Pulmonary artery endothelial cell (primary cell): Measurements from ENCODE around the gene KPNA3. TPM values are rescaled to one million over a fixed set of nuclear protein-coding genes. Genes with fewer than 3 reads are reported as not detected.
"Not testable (repeated sequence)": the region's sequence is repeated elsewhere in the genome, so short reads cannot be mapped to it uniquely, and the experiment has no call there.

Experiments
- DNase-seq: peaks from one replicate; pipeline ENCODE4 v3.0.0-alpha.2; 2011; ENCODE audit warnings: low read depth, low spot score
- total RNA-seq: library from RNA; depleted of rRNA; stranded (reverse); fragments of >200 nt; gene quantifications from 2 replicates; pipeline ENCODE4 v1.2.3, GENCODE V29; 2014

Gene KPNA3
- total RNA-seq, 1 donor from 2014 or later: 45.6 TPM

DNA sequence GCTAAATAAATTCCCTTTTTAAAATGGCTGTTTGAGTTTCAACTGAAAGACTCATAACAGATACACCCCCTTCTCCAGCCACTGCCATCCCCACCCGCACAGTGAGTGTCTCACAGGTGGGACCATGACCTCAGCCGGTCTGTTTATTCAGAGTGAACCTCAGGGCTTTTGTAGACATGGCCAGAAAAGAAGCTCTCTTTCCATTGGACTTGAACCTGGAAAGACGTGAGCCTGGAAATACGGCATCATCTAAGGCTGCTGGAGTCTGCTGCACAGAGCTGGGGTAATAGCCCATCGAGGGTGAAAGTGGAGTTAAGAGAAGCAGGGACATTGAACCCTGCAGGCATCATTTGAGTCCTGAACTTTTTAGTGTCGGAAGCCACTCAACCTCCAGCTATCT, 15.2 kb upstream of the KPNA3 start:
- DNase-seq: no peak

DNA sequence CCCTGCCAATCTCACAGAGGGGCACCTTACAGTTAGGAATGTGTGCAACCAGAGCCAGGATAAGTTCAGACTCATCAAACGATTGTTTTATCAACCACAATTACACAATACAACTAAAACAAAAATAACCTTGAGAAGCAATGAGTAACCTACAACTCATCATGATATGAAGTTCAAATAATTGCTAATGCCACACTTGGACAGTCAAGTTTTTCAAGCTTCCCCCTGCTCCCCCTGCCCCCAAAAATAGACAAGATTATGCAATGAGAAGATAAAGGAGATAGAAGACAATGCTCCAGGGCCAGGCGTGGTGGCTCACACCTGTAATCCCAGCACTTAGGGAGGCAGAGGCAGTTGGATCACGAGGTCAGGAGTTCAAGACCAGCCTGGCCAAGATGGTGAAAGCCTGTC, 13.6 kb upstream of the KPNA3 start:
- DNase-seq: no peak

DNA sequence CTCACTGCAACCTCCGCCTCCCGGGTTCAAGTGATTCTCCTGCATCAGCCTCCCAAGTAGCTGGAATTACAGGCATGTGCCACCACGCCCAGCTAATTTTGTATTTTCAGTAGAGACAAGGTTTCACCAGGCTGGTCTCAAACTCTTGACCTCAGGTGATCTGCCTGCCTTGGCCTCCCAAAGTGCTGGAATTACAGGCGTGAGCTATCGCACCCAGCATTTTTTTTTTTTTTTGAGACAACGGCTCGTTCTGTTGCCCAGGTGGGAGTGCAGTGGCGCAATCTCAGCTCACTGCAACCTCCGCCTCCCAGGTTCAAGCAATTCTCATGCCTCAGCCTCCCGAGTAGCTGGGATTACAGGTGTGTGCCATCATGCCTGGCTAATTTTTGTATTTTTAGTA, 10.6 kb upstream of the KPNA3 start:
- not testable (repeated sequence) for DNase-seq

GRCh38 chr13:49802426-49802825, 9.9 kb upstream of the KPNA3 start:
- DNase-seq: no peak

- DNase-seq: no peak
These were observed 552 bp downstream of the KPNA3 start for GRCh38 chr13:49791711-49792549.

DNA sequence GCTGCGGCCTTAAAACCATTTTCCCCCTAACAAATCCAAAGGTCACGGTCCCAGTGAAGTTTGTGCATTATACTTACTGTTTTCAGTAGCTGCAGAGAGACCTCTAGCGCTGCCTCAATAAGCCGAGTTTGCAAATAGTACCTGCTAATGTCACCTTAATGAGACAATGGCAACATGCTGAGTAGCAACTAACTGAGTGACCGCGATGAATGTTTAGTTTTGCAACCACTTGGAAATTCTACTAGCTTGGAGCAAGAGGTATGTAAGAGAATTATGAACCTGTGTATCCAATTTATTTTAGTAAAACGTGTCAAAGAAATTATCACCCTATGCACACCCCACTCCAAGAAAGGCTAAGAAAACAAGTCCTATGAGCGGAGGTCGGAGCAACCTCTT, 1.2 kb downstream of the KPNA3 start:
- no peak for DNase-seq

DNA sequence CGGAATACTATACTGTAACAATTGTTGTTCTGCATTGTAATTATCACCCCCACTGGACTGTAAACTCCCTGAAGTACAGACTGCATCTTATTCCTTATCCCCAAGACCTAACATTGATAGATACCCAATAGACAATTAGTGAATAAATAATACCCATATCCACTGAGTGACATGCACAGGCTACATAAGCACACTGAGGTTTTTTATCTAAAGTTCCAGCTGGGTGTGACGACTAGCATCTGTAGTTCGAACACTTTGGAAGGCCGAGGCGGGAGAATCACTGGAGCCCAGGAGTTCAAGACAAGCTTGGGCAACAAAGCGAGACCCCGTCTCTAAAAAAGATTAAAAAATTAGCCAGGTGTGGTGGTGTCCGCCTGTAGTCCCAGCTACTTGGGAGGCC, 2.5 kb downstream of the KPNA3 start:
- DNase-seq: no peak

DNA sequence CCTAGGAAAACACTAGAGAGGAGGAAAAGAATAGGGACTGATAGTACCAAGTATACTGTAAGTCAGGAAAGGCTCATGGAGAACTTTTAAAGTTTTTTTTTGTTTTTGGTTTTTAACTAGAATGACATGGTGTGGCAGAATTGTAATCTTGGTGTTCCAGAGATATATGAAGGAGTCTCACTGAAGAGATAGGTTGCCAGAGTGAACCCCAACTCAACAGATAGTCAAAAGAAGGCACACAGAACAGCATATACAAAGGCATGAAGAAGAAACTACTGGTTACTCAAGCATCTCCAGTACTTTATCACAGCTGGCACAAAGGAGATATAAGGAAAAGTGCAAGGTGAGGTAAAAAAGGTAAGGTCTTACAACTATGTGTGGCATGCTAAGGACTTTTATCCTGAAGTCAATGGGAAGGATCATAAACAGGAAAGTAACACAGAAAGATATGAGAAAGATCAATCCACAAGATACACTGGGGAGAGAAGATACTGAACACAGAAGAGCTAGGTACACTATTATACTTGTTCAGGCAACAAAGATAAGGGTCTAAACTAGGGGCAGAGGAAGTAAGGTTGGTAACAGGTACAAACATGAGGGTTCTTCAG, 6.0 kb downstream of the KPNA3 start:
- no peak for DNase-seq

GRCh38 chr13:49784886-49785570, 7.5 kb downstream of the KPNA3 start:
- no peak for DNase-seq

- DNase-seq: no peak
These were observed 8.6 kb downstream of the KPNA3 start for GRCh38 chr13:49783865-49784264.

- DNase-seq: no peak
These were observed 9.7 kb downstream of the KPNA3 start for GRCh38 chr13:49782784-49783183.

DNA sequence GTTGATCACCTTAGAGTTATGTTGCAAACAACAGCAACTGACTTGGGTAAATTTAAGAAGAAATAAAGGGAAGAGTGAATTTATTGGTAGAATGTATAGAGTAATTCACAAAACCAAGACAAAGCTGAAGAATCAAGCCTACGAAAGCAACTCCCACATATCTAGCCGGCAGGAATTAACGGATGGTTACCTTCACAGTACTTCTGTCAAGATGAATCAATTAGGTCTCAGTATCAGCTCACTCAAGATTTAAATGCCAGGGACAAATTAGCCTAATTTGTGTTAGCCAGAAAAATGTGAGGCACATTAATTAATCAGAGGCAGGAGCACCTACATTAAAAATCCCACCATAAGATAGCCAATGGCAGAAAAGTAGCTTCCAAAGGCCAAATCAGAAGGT, 10.7 kb downstream of the KPNA3 start:
- no peak for DNase-seq

- DNase-seq: no peak
These were observed 12.8 kb downstream of the KPNA3 start for GRCh38 chr13:49779721-49780120.

DNA sequence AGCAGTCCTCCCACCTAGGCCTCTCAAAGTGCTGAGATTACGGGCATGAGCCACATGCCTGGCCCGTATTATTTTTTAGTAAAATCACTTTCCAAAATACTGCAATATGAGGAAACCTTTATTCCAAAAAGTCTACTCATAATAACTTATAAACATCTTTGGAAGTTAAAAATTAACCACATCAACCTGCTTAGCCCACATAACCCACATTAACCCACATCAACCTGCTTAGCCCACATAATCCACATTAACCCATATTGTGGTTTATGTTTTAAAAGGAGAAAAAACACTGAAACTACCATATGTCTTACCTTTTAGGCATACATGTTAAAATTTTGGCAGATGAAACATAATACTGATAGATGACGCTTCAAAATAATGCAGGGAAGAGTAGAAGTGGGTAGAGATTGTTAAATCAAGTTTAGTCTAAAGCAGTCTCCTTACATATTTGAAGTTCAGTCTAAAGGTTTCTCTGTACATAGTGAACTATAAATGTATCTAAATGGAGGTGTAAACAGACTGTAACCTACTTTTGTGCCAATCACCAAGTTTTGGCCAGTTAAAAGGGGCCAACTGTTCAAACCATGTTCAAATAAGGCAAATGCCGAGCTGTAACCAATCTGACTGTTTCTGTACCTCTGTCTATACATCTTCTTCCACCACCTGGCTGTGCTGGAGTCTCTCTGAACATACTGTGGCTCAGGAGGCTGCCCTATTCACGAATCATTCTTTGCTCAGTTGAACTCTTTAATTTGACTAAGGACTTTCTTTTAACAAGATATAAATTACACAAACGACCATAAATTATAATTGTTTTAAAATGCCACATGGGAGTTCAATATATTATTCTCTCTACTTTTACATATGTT, 14.5 kb downstream of the KPNA3 start:
- no peak for DNase-seq

GRCh38 chr13:49776871-49777270, 15.6 kb downstream of the KPNA3 start:
- DNase-seq: no peak

DNA sequence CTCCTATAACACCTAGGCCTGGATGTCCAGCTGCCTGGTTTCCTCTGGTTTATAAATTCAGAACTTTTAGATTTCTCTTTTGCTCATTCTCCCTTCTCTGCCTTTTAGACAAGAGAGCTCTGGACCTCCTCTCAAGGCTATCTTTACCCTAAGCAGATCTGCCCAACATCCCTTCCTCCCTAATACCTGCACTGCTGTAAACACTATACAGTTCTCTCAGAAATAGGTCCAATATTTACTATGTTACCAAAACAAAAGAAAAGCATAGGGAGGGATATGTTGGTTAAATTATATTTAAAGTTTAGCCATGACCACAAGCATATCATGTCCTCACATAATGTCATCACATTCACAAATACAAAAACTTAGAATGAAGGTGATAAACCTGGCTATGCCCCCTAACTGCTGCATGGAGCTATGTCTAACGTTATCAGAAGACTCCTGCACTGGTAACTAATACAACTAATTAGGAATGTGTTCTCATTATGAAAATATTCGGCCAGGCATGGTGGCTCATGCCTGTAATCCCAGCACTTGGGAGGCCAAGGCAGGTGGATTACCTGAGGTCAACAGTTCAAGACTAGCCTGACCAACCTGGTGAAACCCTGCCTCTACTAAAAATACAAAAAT, 18.0 kb downstream of the KPNA3 start:
- no peak for DNase-seq

DNA sequence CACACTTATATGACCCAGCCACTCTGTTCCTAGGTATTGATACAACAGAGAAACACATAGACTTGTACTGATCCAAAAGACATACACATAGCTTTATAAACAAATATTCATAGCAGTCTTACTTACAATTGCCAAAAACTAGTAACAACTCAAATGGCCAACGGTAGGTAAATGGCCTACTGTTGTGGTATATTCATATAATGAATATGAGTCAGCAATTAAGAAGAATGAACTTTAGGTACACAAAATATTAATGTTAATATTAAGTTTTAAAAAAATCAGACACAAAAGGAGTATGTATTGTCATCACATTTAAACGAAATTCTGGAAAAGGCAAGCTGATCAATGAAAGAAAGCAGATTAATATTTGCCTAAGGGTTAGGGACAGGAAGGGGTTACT, 19.7 kb downstream of the KPNA3 start:
- DNase-seq: no peak

DNA sequence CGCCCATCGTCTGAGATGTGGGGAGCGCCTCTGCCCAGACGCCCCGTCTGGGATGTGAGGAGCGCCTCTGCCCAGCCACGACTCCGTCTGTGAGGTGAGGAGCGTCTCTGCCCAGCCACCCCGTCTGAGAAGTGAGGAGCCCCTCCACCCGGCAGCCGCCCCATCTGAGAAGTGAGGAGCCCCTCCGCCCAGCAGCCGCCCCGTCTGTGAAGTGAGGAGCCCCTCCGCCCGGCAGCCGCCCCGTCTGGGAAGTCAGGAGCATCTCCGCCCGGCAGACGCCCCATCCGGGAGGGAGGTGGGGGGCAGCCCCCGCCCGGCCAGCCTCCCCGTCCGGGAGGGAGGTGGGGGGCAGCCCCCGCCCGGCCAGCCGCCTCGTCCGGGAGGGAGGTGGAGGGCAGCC, 30.7 kb downstream of the KPNA3 start:
- DNase-seq: not testable (repeated sequence)

DNA sequence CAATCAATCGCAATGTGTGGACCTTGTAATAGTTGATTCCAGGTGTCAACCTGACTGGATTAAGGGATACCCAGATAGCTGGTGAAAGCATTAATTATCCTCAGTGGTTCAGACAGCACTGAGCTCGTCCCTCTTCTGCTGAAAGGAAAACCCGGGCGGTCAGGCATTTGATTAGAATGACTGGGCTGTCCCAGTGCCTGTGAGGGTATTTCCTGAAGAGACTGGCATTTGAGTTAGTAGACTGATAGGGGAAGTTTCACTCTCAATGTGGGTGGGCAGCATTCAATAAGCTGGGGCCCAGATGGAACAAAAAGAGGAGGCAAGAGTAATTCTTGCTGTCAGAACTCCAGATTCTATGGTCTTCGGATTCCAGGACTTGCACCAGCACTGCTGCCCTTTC, 31.9 kb downstream of the KPNA3 start:
- DNase-seq: no peak

- no peak for DNase-seq
These were observed 33.0 kb downstream of the KPNA3 start for GRCh38 chr13:49759503-49759902.

GRCh38 chr13:49756263-49756662, 36.2 kb downstream of the KPNA3 start:
- DNase-seq: no peak
